Measurements from ENCODE around the gene NRP1.

Gene NRP1

GRCh38 chr10:33137356-33138005 is 197.0 kb downstream of the NRP1 start:
- no peak overlapping the region for H3K4me2 ChIP-seq (ENCODE audit: low read length)
- H3K4me1 ChIP-seq: no peaks in the 10 kb centered on the region
- no peak overlapping the region for H3K9ac ChIP-seq
- H3K4me3 ChIP-seq (ENCODE audit: low read depth, low read length): no peak overlapping the region
- H2AFZ ChIP-seq: no peak overlapping the region
- no peaks in the 10 kb centered on the region for H3K27me3 ChIP-seq (ENCODE audit: control insufficient read depth, insufficient read depth, low read length)
- TF ChIP-seq, protein P1, sequence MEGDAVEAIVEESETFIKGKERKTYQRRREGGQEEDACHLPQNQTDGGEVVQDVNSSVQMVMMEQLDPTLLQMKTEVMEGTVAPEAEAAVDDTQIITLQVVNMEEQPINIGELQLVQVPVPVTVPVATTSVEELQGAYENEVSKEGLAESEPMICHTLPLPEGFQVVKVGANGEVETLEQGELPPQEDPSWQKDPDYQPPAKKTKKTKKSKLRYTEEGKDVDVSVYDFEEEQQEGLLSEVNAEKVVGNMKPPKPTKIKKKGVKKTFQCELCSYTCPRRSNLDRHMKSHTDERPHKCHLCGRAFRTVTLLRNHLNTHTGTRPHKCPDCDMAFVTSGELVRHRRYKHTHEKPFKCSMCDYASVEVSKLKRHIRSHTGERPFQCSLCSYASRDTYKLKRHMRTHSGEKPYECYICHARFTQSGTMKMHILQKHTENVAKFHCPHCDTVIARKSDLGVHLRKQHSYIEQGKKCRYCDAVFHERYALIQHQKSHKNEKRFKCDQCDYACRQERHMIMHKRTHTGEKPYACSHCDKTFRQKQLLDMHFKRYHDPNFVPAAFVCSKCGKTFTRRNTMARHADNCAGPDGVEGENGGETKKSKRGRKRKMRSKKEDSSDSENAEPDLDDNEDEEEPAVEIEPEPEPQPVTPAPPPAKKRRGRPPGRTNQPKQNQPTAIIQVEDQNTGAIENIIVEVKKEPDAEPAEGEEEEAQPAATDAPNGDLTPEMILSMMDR (IDR thresholded peaks at IDR 0.05): no peak
- H3K9me3 ChIP-seq (ENCODE audit: control insufficient read depth, low read length): no peaks in the 10 kb centered on the region
- H3K79me2 ChIP-seq: no peaks in the 10 kb centered on the region
- no peaks in the 10 kb centered on the region for H3K36me3 ChIP-seq (ENCODE audit: control insufficient read depth, insufficient read depth, low read length)
- H3K27ac ChIP-seq: no peak overlapping the region

DNA sequence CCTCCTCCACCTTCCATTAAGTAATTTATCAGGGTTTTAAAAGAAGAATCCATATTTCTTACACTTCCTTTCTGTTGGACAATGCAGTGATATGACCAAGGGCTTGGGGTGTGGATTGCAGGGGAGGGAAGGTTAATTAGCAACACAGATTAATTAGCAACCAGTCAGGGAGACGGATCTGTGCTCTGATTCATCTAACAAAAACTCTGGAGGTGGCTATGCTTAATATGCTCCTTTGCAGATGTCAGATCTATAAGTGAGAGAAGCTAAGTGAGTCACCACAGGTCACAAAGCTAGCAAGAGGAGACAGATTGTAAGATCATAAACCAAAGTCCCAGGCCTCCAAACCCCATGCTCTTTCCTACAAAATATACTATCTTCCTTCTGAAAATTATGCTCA is 197.7 kb downstream of the NRP1 start:
- Histone ChIP-seq H3K4me1 (no peaks in the 10 kb centered on the region), H3K9me3 (ENCODE audit: control insufficient read depth, low read length) (no peaks in the 10 kb centered on the region), H3K27ac (no peak overlapping the region), H3K79me2 (no peaks in the 10 kb centered on the region), H3K9ac (no peak overlapping the region), H3K36me3 (ENCODE audit: control insufficient read depth, insufficient read depth, low read length) (no peaks in the 10 kb centered on the region), H3K4me2 (ENCODE audit: low read length) (no peak overlapping the region), H2AFZ (no peak overlapping the region), H3K27me3 (ENCODE audit: control insufficient read depth, insufficient read depth, low read length) (no peaks in the 10 kb centered on the region), H3K4me3 (ENCODE audit: low read depth, low read length) (no peak overlapping the region)
- TF ChIP-seq, protein P1 (IDR thresholded peaks at IDR 0.05): no peak

- no peak overlapping the region for H3K9ac ChIP-seq
- H3K4me2 ChIP-seq (ENCODE audit: low read length): no peak overlapping the region
- H3K27me3 ChIP-seq (ENCODE audit: control insufficient read depth, insufficient read depth, low read length): no peaks in the 10 kb centered on the region
- H3K9me3 ChIP-seq (ENCODE audit: control insufficient read depth, low read length): no peaks in the 10 kb centered on the region
- no peak overlapping the region for H3K4me3 ChIP-seq (ENCODE audit: low read depth, low read length)
- no peaks in the 10 kb centered on the region for H3K79me2 ChIP-seq
- H3K4me1 ChIP-seq: no peaks in the 10 kb centered on the region
- no peaks in the 10 kb centered on the region for H3K36me3 ChIP-seq (ENCODE audit: control insufficient read depth, insufficient read depth, low read length)
- H3K27ac ChIP-seq: no peak overlapping the region
- TF ChIP-seq, protein P1 (IDR thresholded peaks at IDR 0.05): no peak
- no peak overlapping the region for H2AFZ ChIP-seq
Measured at GRCh38 chr10:33136271-33136670, 198.2 kb downstream of the NRP1 start.

GRCh38 chr10:33134011-33134751 is 200.3 kb downstream of the NRP1 start:
- no peaks in the 10 kb centered on the region for H3K79me2 ChIP-seq
- no peak overlapping the region for H3K4me2 ChIP-seq (ENCODE audit: low read length)
- TF ChIP-seq, protein P1 (IDR thresholded peaks at IDR 0.05): no peak
- H3K4me1 ChIP-seq: no peaks in the 10 kb centered on the region
- no peak overlapping the region for H3K9ac ChIP-seq
- H2AFZ ChIP-seq: no peak overlapping the region
- no peak overlapping the region for H3K4me3 ChIP-seq (ENCODE audit: low read depth, low read length)
- H3K36me3 ChIP-seq (ENCODE audit: control insufficient read depth, insufficient read depth, low read length): no peaks in the 10 kb centered on the region
- no peaks in the 10 kb centered on the region for H3K27me3 ChIP-seq (ENCODE audit: control insufficient read depth, insufficient read depth, low read length)
- no peaks in the 10 kb centered on the region for H3K9me3 ChIP-seq (ENCODE audit: control insufficient read depth, low read length)
- no peak overlapping the region for H3K27ac ChIP-seq

All from parathyroid adenoma (tissue), 2 donors.